GM12874 (cell line): Measurements from ENCODE around the gene KIAA1328.

Experiments used
- CTCF ChIP-seq: IDR thresholded peaks from 2 replicates; pipeline ENCODE4 v1.5.1; 2011; ENCODE audit warnings: low read depth, mild to moderate bottlenecking, control low read depth, low read length, moderate library complexity; ENCODE audit not compliant: insufficient read depth

Gene KIAA1328

DNA sequence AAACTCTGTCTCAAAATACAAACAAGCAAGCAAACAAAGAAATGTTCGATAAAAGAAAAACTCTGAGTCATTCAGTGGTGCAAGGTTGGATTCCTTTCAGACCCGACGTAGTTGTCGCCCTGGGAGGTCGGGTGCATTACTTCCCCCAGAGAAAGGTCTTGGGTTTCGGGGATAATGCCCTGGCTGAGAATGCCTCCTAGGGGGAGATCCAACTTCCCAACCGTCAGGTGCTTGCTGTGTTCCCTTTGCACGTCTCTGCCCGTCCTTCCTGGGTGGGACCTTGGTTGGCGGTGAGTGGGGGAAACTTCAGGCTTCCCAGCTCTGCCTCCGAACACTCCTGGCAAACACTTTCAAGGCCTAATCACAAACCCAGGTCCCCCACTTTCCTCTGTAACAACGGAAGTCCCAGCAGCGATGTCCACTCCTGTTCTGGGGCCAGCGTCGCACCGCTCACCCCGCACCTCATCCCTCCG is 734 bp upstream of the KIAA1328 start:
- no peak for TF ChIP-seq CTCF

DNA sequence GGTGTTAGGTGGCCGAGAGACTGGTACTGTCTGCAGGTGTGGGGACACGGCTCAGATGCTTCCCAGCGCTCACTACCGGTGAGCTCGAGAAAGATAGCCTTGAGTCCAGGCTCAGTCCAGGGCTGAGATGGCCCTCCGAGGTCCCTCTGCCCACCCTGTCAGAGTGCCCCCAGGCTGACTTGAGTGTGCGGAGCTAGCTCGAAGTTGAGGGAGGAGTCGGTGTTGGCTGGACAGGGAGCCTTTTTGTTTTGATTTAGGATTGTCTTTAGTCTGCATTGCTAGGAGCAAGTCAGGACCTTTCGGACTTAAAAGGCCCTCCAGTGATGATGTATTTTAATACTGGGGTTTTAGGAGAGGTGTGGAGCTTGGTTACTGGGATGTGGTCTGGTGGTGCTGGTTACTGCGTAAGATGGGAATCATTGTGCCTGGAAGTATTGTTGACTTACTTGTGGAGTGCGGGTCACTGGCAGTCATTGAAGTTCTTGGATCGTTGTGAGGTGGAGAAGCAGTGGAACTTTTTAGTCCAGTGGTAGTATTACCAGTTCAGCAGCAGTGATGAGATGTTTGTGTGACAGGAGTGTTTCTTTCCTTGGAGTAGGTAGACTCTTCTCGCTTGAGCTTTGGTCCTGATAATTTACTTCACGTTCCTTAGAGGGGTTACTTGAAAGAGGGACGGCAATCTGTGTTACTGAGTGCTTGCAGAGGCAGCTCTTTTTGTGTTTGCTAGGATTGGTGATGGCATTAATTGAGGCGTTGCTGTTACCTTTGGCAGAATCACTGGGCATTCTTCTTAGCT is 633 bp downstream of the KIAA1328 start:
- no peak for TF ChIP-seq CTCF

- TF ChIP-seq CTCF = no peak
These were observed 1.2 kb downstream of the KIAA1328 start for GRCh38 chr18:36830158-36830495.

- TF ChIP-seq CTCF = no peak
These were observed 2.2 kb downstream of the KIAA1328 start for GRCh38 chr18:36831139-36831538.

DNA sequence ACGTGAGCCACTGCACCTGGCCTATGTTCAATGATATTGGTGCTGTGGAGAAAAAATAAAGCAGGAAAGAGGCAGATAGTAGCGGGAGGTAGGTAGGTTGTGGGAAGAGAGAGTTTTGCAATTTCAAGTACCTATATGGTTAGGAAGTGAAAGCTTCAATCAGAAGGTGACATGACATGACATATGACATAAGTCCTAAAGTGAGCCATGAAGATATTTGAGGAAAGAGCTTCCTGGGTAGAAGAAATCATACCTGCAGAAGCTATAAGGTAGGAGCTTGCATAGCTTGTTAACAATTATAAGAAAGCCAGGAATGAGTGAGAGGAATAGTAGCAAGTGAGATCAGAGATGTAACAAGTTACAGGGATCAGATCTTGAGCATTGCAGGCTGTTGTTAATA is 4.2 kb downstream of the KIAA1328 start:
- TF ChIP-seq CTCF = no peak

- no peak for TF ChIP-seq CTCF
These were observed 7.0 kb downstream of the KIAA1328 start for GRCh38 chr18:36835927-36836326.

DNA sequence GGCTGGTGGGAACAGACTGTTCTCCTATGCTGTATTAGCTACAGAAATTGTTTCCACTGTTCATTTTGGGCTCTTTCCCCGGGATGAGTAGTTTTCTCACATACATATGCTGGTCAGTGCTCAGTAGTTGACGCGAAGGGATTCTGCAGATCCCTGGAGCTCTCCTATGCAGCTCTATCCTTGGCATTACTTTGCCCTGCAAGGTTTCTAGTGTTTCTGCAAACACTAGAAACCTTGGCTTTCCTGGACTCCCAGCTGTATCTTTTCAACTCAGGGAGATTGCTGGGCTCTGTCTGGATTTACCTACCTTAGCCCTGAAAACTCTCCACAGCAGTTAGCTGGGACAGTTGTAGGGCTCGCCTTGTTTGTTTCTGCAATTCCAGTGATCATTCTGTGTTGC is 10.9 kb downstream of the KIAA1328 start:
- TF ChIP-seq CTCF = no peak

DNA sequence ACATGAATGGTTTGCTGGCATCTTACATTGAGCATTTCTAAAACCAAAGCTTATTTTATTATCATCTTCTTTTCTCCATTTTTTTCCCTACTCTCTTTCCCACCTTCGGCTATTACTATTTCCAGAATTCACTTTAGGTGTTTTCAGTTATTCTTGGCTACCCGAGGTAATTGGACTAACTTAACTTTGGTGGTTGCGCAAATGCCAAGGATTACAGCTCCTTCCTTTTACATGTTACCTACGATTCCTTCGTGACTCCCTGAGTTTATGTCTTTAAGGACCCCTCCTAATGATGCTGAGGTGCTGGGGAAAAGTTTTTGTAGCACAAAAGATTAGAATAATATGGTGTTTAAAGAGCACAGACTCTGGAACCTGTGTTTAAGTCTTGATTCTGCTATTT is 14.3 kb downstream of the KIAA1328 start:
- TF ChIP-seq CTCF = no peak
